Liver (tissue), 3 donors: ENCODE results near the gene CCDC138.

Experiments
- CTCF ChIP-seq: fragments of 150-350 bp; IDR thresholded peaks from 2 replicates; pipeline ENCODE4 v1.5.1; 2017; ENCODE audit warnings: improper control_type of control experiment, low read depth, low read length; ENCODE audit not compliant: missing input control
- EGR1 ChIP-seq, 2 donors: IDR thresholded peaks; 2 replicates each; pipeline ENCODE4 v1.6.1; 2016 to 2018; ENCODE audit warnings: antibody characterized with exemption in 2 of 2, low read depth in 2 of 2
- FOXA1 ChIP-seq: IDR thresholded peaks from 2 replicates; pipeline ENCODE4 v1.6.1; 2016; ENCODE audit warnings: antibody characterized with exemption
- HNF4A ChIP-seq, 2 donors: conservative IDR thresholded peaks; 2 replicates each; pipeline ENCODE4 v1.6.1; 2016; ENCODE audit warnings: antibody characterized with exemption in 2 of 2, mild to moderate bottlenecking in 2 of 2
- HNF4G ChIP-seq: IDR thresholded peaks from 2 replicates; pipeline ENCODE4 v1.6.1; 2016; ENCODE audit warnings: antibody characterized with exemption
- JUND ChIP-seq, 2 donors: IDR thresholded peaks; 2 replicates each; pipeline ENCODE4 v1.6.1; 2016; ENCODE audit warnings: antibody characterized with exemption in 2 of 2
- RAD21 ChIP-seq, 2 donors: IDR thresholded peaks; 2 replicates each; pipeline ENCODE4 v1.6.1; 2016; ENCODE audit warnings: antibody characterized with exemption in 2 of 2, mild to moderate bottlenecking in 2 of 2
- REST ChIP-seq: IDR thresholded peaks from 2 replicates; pipeline ENCODE4 v1.6.1; 2016; ENCODE audit warnings: antibody characterized with exemption, mild to moderate bottlenecking
- SP1 ChIP-seq: IDR thresholded peaks from 2 replicates; pipeline ENCODE4 v1.6.1; 2018; ENCODE audit warnings: antibody characterized with exemption, mild to moderate bottlenecking
- TAF1 ChIP-seq: conservative IDR thresholded peaks from 2 replicates; pipeline ENCODE4 v1.6.1; 2016; ENCODE audit warnings: antibody characterized with exemption, mild to moderate bottlenecking
- YY1 ChIP-seq: IDR thresholded peaks from 2 replicates; pipeline ENCODE4 v1.6.1; 2016; ENCODE audit warnings: antibody characterized with exemption, mild to moderate bottlenecking
- TF ChIP-seq, protein P1 (sequence below): IDR thresholded peaks from 2 replicates; pipeline ENCODE4 v1.6.1; 2016; ENCODE audit warnings: antibody characterized with exemption
- donor health status: healthy.
- donor health status: healthy.

DNA sequence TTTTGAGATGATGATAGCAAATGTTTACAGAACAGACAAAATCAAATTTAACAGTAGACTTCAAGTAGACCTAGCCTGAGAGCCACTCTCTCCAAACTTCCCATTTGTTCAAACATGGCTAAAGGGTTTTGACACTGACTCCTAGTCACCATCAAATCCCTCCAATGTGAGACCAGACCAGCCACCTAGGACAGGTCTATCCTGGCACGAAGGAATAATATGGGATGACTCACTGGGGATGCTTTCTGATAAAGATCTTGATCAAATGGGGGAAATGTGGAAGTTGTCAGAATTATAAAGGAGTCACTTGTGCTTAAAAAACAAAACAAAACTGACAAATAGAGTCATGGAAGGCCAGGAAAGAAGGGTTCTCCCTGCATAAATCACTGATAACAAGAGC lies 106.7 kb downstream of the CCDC138 start:
- no peak for TF ChIP-seq CTCF
- TF ChIP-seq FOXA1: no peak
- no peak for TF ChIP-seq SP1
- TF ChIP-seq REST: no peak
- no peak for TF ChIP-seq TAF1
- TF ChIP-seq EGR1 (IDR thresholded peaks at IDR 0.05; ENCODE audit: low read depth in 2 of 2): no peak
- TF ChIP-seq, protein P1, sequence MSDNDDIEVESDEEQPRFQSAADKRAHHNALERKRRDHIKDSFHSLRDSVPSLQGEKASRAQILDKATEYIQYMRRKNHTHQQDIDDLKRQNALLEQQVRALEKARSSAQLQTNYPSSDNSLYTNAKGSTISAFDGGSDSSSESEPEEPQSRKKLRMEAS: no peak
- TF ChIP-seq RAD21 (IDR thresholded peaks at IDR 0.05): no peak
- TF ChIP-seq HNF4G: no peak
- TF ChIP-seq YY1: no peak
- TF ChIP-seq JUND (IDR thresholded peaks at IDR 0.05): no peak
- TF ChIP-seq HNF4A (conservative IDR thresholded peaks at IDR 0.05): no peak
